Left ventricle myocardium inferior (tissue), 1 donor: ENCODE data around the gene ARHGAP26. TPM values are rescaled to one million over a fixed set of nuclear protein-coding genes. Genes with fewer than 3 reads are reported as not detected.

Experiments used
- DNase-seq: peaks from one replicate; pipeline ENCODE4 v3.0.0-alpha.2; 2020
- H3K27ac ChIP-seq: fragments of 200-600 bp; replicated peaks from 2 replicates; pipeline ENCODE4 v1.8.0; 2021
- H3K27me3 ChIP-seq: fragments of 200-600 bp; 2 replicates; pipeline ENCODE4 v1.8.0; 2021; ENCODE audit warnings: low read depth
- H3K36me3 ChIP-seq: fragments of 200-600 bp; 2 replicates; pipeline ENCODE4 v1.8.0; 2021
- H3K4me1 ChIP-seq: fragments of 200-600 bp; 2 replicates; pipeline ENCODE4 v1.8.0; 2021
- H3K4me3 ChIP-seq: fragments of 200-600 bp; 2 replicates; pipeline ENCODE4 v1.8.0; 2021; ENCODE audit warnings: mild to moderate bottlenecking, moderate library complexity
- H3K9me3 ChIP-seq: fragments of 200-600 bp; replicated peaks from 2 replicates; pipeline ENCODE4 v1.8.0; 2021
- CTCF ChIP-seq: fragments of 200-600 bp; IDR thresholded peaks from 2 replicates; pipeline ENCODE4 v1.8.0; 2021; ENCODE audit warnings: antibody characterized with exemption, mild to moderate bottlenecking, borderline replicate concordance
- intact Hi-C: fragments of 100-400 bp; cut with micrococcal nuclease; formaldehyde crosslinking; loops from one replicate; pipeline ENCODE4 v1.11.0; 2022
- total RNA-seq: library from RNA; stranded (reverse); fragmentation: NEBNext Ultra II Directional; extraction: Animal tissue kit (Norgen Biotek cat#: 25700); gene quantifications from one replicate; pipeline ENCODE4 v1.2.1, GENCODE V29; 2021
- donor health status: DM: no; HTN: yes; CAD: no; lungs with severe emphysema.

Gene ARHGAP26
- total RNA-seq, 1 donor from 2014 or later, result 35.7 TPM

DNA sequence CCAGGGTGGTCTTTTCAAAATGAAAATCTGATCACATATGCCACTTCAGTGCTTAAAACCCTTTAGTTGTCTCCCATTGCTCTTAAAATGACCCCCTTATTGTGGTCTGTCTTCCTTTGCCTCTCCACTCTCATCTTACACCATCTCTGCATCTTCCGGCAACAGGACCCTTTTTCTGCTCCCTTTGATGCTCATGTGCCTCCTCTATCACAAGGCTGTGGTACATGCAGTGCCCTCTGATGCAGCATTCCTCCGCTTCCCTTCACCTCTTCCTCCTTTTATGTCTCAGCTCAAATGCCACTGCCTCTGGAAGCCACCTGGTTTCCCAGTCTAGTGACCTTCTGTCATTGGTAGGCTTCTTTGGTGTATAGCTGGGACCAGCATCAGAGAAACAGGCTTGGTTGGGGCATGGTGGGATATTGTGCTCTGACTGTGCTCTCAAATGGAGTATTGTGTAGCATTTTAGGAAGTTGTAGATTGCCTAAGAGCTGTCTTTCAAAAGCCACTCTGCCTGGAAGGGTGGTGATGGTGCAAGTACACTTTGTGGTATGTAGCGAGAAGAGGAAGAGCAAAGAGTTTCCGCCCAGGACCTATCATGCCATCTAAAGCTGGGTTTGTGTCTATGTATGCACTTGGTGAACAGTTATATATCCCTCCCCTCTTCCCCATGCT is 28.1 kb downstream of the ARHGAP26 start:
- peaks cover 94% of the 10 kb centered on the region for H3K4me1 ChIP-seq
- H3K4me3 ChIP-seq, result no peak overlapping the region
- no peaks in the 10 kb centered on the region for H3K36me3 ChIP-seq
- TF ChIP-seq CTCF, result no peak
- peak overlapping the region; percentile 45 for H3K27ac ChIP-seq
- intact Hi-C loops, result no loop called here
- DNase-seq, result no peak
- no peaks in the 10 kb centered on the region for H3K27me3 ChIP-seq
- H3K9me3 ChIP-seq, result no peaks in the 10 kb centered on the region

DNA sequence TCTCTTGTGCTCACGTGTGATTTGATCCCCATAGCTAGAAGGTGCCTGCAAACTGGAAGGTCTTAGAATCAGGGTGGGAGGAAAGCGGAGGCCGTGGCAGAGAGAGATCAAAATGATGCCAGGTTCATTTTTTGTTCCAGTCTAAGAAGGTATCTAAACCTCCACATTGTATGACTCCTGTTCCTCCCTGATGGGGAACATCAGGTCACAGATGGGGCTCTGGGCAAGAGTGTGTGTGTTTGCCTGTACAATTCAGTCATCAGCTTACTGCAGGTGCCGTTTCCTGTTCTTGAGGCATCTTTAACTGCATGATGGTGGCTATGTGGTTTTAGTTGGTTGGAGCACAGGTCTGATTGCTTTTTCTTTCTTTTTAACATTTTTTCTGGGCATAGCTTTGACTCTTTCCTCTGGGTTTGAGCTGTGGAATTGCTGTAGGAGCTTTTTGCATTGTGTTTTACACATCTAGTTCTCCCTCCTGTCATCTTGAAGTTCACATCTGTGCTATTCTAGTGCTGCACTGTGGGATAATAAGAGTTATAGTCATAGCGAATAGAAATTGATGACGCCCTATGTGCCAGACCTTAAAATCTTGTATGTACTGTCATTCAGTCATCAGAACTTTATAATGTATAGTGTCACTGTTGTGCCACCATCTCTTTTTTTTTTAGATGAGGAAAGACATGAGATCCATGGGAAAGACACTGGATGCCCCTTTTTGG is 30.8 kb downstream of the ARHGAP26 start:
- DNase-seq, result no peak
- H3K4me1 ChIP-seq, result peaks cover 86% of the 10 kb centered on the region
- H3K27me3 ChIP-seq, result no peaks in the 10 kb centered on the region
- H3K27ac ChIP-seq, result no peak overlapping the region
- TF ChIP-seq CTCF, result no peak
- H3K9me3 ChIP-seq, result no peaks in the 10 kb centered on the region
- no peaks in the 10 kb centered on the region for H3K36me3 ChIP-seq
- intact Hi-C loops, result no loop called here
- no peak overlapping the region for H3K4me3 ChIP-seq

DNA sequence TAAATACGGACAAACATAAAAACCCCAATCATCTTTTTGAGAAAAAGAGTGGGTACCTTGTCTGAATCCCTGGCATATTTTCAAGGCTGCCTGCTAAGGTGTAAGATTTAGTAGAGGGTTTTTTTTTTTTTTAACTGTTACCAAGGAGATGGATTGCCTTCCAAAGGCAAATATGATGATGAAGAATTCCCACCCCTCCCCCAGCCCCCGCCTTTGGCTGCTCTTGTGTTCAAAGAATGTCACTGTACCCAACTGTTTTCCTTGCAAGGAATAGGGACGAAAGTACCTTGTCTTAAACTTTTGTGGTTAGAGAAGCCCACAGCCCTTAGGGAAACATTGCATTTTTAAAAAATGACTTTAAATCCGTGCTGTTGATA is 31.3 kb downstream of the ARHGAP26 start:
- no peak for DNase-seq
- no peak for TF ChIP-seq CTCF
- Histone ChIP-seq H3K36me3 (no peaks in the 10 kb centered on the region), H3K27ac (no peak overlapping the region), H3K27me3 (no peaks in the 10 kb centered on the region), H3K4me1 (peaks cover 86% of the 10 kb centered on the region), H3K9me3 (no peaks in the 10 kb centered on the region), H3K4me3 (no peak overlapping the region)
- intact Hi-C loops, result no loop called here

GRCh38 chr5:142803428-142804125 is 33.4 kb downstream of the ARHGAP26 start:
- Histone ChIP-seq H3K4me1 (peaks cover 86% of the 10 kb centered on the region), H3K9me3 (no peaks in the 10 kb centered on the region), H3K27ac (peak overlapping the region; percentile 80), H3K36me3 (no peaks in the 10 kb centered on the region), H3K27me3 (no peaks in the 10 kb centered on the region), H3K4me3 (no peak overlapping the region)
- DNase-seq, result no peak
- intact Hi-C loops, result no loop called here
- TF ChIP-seq CTCF, result no peak

DNA sequence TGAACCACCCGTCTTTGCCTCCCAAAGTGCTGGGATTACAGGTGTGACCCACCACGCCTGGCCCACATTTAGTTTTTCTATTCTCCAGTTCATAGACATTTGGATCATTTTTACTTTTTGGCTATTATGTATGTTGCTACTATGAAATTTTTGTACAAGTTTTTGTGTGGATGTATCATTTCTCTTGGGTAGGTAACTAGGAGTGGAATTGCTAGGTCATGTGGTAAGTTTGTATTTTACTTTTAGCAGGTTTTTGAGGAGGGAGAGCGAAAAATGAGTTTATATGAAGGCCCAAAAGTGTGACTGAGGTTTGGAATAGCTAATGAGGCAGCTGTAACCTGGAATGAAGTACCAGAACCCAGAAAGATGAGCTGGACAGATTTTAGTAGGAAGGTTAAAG is 35.2 kb downstream of the ARHGAP26 start:
- Histone ChIP-seq H3K4me1 (peaks cover 86% of the 10 kb centered on the region), H3K27me3 (no peaks in the 10 kb centered on the region), H3K36me3 (no peaks in the 10 kb centered on the region), H3K9me3 (no peaks in the 10 kb centered on the region), H3K4me3 (no peak overlapping the region), H3K27ac (peak overlapping the region; percentile 16)
- no peak for DNase-seq
- intact Hi-C loops, result no loop called here
- TF ChIP-seq CTCF, result no peak
